DOHH2 (cell line): ENCODE results near the gene PTPRT.

ENCODE experiments used
- H3F3A ChIP-seq: fragments of 200-600 bp; sonication (generic), shearing (Covaris generic); 2 replicates; pipeline ENCODE4 v1.6.0; 2016; ENCODE audit warnings: antibody characterized with exemption, mild to moderate bottlenecking; ENCODE audit not compliant: control insufficient read depth, insufficient read depth
- H3K27ac ChIP-seq: fragments of 200-600 bp; sonication (generic); 2 replicates; pipeline ENCODE4 v1.5.1; 2014; ENCODE audit warnings: low read depth, mild to moderate bottlenecking, low read length, moderate library complexity
- H3K27me3 ChIP-seq: fragments of 200-600 bp; sonication (generic); 2 replicates; pipeline ENCODE4 v1.6.1; 2014; ENCODE audit warnings: mild to moderate bottlenecking, low read length, mixed read lengths; ENCODE audit not compliant: control insufficient read depth
- H3K36me3 ChIP-seq: fragments of 200-600 bp; sonication (generic); 2 replicates; pipeline ENCODE4 v1.6.1; 2014; ENCODE audit warnings: mild to moderate bottlenecking, low read length, moderate library complexity, mixed read lengths; ENCODE audit not compliant: control insufficient read depth
- H3K4me1 ChIP-seq: fragments of 200-600 bp; sonication (generic); 2 replicates; pipeline ENCODE4 v1.6.1; 2014; ENCODE audit warnings: mild to moderate bottlenecking, low read length, mixed read lengths; ENCODE audit not compliant: control insufficient read depth
- H3K4me2 ChIP-seq: fragments of 200-600 bp; sonication (generic); 2 replicates; pipeline ENCODE4 v1.6.0; 2014; ENCODE audit warnings: mild to moderate bottlenecking, low read length, moderate library complexity
- H3K4me3 ChIP-seq: fragments of 200-600 bp; sonication (generic); 2 replicates; pipeline ENCODE4 v1.5.1; 2014; ENCODE audit warnings: mild to moderate bottlenecking, low read length, mixed read lengths
- H3K79me2 ChIP-seq: fragments of 200-600 bp; sonication (generic); 2 replicates; pipeline ENCODE4 v1.6.1; 2014; ENCODE audit warnings: mild to moderate bottlenecking, low read length, mixed read lengths; ENCODE audit not compliant: control insufficient read depth
- H3K9me2 ChIP-seq: fragments of 200-600 bp; sonication (generic); replicated peaks from 2 replicates; pipeline ENCODE4 v1.6.1; 2014; ENCODE audit warnings: mild to moderate bottlenecking, low read length, mixed read lengths; ENCODE audit not compliant: control insufficient read depth
- H3K9me3 ChIP-seq: fragments of 200-600 bp; sonication (generic); 2 replicates; pipeline ENCODE4 v1.6.1; 2014; ENCODE audit warnings: antibody characterized with exemption, low read length, mixed read lengths; ENCODE audit not compliant: control insufficient read depth, insufficient read depth
- H4K20me1 ChIP-seq: fragments of 200-600 bp; sonication (generic); 2 replicates; pipeline ENCODE4 v1.6.0; 2014; ENCODE audit warnings: low read depth, mild to moderate bottlenecking, antibody characterized with exemption, low read length, moderate library complexity; ENCODE audit not compliant: control insufficient read depth, insufficient read depth
- CTCF ChIP-seq: fragments of 200-600 bp; sonication (generic); IDR thresholded peaks from one replicate; pipeline ENCODE4 v1.5.1; 2014; ENCODE audit warnings: antibody characterized with exemption, mild to moderate bottlenecking, low read depth, low read length; ENCODE audit not compliant: poor library complexity, severe bottlenecking
- EZH2phosphoT487 ChIP-seq: fragments of 200-600 bp; sonication (generic); IDR thresholded peaks from 2 replicates; pipeline ENCODE4 v1.6.1; 2017; ENCODE audit warnings: borderline replicate concordance, mild to moderate bottlenecking, antibody characterized with exemption, low read length, moderate library complexity, mixed read lengths

The PTPRT gene

GRCh38 chr20:43220612-43221011 is 30.9 kb upstream of the PTPRT start:
- H3K9me2 ChIP-seq: no peaks in the 10 kb centered on the region
- no peaks in the 10 kb centered on the region for H3K27me3 ChIP-seq
- H3K9me3 ChIP-seq: no peaks in the 10 kb centered on the region
- H3K36me3 ChIP-seq: no peaks in the 10 kb centered on the region
- no peak overlapping the region for H3K27ac ChIP-seq
- no peak overlapping the region for H3K4me2 ChIP-seq
- no peaks in the 10 kb centered on the region for H3F3A ChIP-seq
- H3K79me2 ChIP-seq: no peaks in the 10 kb centered on the region
- TF ChIP-seq CTCF (no peak), EZH2phosphoT487 (no peak)
- H3K4me1 ChIP-seq: no peaks in the 10 kb centered on the region
- no peaks in the 10 kb centered on the region for H4K20me1 ChIP-seq
- no peak overlapping the region for H3K4me3 ChIP-seq

- no peaks in the 10 kb centered on the region for H3K36me3 ChIP-seq
Measured at GRCh38 chr20:43210901-43211300, 21.2 kb upstream of the PTPRT start.

GRCh38 chr20:43209831-43210230 is 20.1 kb upstream of the PTPRT start:
- Histone ChIP-seq H3K4me1 (no peaks in the 10 kb centered on the region), H3K36me3 (no peaks in the 10 kb centered on the region), H3F3A (no peaks in the 10 kb centered on the region), H3K27ac (no peak overlapping the region), H3K27me3 (no peaks in the 10 kb centered on the region; the same call in 1 of the 2 replicates), H3K4me3 (no peak overlapping the region), H3K9me2 (no peaks in the 10 kb centered on the region), H3K9me3 (peaks cover 8% of the 10 kb centered on the region; the same call in 1 of the 2 replicates), H3K79me2 (no peaks in the 10 kb centered on the region), H3K4me2 (no peak overlapping the region), H4K20me1 (no peaks in the 10 kb centered on the region)
- no peak for TF ChIP-seq EZH2phosphoT487
- TF ChIP-seq CTCF: no peak

More at GRCh38 chr20:43210901-43211300, 21.2 kb upstream of the PTPRT start:
- Histone ChIP-seq H3K9me3 (peaks cover under 1% of the 10 kb centered on the region; the same call in 1 of the 2 replicates), H3K79me2 (no peaks in the 10 kb centered on the region), H3K4me2 (no peak overlapping the region), H4K20me1 (no peaks in the 10 kb centered on the region), H3K27me3 (no peaks in the 10 kb centered on the region; the same call in 1 of the 2 replicates), H3F3A (no peaks in the 10 kb centered on the region), H3K4me1 (no peaks in the 10 kb centered on the region), H3K27ac (no peak overlapping the region), H3K9me2 (no peaks in the 10 kb centered on the region), H3K4me3 (no peak overlapping the region)
- no peak for TF ChIP-seq EZH2phosphoT487
- no peak for TF ChIP-seq CTCF
